Activated CD4-positive, alpha-beta T cell treated with anti-CD3 and anti-CD28 coated beads, Interleukin-2, amount 50 U/mL, for 24 hours (primary cell): Measurements from ENCODE around the gene RAB6A.
"Not testable (repeated sequence)": the region's sequence is repeated elsewhere in the genome, so short reads cannot be mapped to it uniquely, and the experiment has no call there.

ENCODE experiments used
- DNase-seq, 2 donors: peaks; one replicate each; pipeline ENCODE4 v3.0.0-alpha.2; 2020; ENCODE audit warnings: low read depth in 1 of 2, low spot score in 1 of 2

Gene RAB6A

DNA sequence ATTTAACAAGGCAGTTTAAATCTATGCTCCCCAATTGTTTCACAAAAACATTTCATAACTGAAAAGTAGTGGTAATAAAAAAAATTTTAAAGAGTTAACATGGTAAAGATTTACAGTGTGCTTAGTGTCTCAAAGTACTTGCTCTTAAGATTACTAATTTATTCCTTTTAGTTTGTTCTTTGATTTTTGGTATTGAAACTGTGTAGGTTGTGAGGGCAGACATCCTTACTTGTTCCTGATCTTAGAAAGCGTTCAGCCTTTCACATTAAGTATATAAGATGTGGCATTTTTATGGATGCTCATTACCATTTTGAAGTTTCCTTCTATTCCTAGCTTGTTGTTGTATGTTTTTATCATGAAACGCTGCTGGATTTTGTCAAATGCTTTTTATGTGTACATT lies 32.9 kb downstream of the RAB6A start:
- DNase-seq = no peak

DNA sequence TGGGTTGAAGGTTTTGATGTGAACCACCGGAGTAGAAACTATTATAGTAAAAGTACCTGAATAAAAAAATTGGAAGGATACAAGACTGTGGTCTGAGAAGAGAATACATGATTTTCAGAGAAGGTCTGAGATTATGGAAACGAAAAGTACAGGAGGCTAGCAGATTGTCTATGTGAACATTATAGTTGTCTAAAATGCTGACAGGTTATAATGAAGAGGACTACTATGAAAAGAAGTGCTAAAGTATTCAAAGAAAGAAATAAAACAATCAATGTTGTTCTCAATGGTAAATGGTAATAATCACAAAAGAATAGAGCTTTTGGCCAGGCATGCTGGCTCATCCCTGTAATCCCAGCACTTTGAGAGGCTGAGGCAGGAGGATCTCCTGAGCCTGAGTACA lies 34.0 kb downstream of the RAB6A start:
- DNase-seq = no peak

DNA sequence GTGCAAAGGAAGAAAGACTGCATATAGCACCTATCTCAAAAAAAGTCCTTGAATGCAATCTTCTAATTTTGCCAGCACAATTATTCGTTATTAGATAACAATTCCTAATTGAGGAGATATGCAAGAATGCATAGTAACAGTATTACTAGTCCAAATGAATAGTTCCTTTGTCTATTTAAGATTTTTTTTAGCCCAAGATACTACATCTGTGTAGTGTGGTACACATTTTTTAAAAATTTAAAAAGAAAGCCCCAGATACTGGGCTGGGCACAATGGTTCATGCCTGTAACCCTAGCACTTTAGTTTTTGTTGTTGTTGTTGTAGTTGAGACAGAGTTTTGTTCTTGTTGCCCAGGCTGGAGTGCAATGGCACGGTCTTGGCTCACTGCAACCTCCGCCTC lies 43.7 kb downstream of the RAB6A start:
- no peak for DNase-seq

DNA sequence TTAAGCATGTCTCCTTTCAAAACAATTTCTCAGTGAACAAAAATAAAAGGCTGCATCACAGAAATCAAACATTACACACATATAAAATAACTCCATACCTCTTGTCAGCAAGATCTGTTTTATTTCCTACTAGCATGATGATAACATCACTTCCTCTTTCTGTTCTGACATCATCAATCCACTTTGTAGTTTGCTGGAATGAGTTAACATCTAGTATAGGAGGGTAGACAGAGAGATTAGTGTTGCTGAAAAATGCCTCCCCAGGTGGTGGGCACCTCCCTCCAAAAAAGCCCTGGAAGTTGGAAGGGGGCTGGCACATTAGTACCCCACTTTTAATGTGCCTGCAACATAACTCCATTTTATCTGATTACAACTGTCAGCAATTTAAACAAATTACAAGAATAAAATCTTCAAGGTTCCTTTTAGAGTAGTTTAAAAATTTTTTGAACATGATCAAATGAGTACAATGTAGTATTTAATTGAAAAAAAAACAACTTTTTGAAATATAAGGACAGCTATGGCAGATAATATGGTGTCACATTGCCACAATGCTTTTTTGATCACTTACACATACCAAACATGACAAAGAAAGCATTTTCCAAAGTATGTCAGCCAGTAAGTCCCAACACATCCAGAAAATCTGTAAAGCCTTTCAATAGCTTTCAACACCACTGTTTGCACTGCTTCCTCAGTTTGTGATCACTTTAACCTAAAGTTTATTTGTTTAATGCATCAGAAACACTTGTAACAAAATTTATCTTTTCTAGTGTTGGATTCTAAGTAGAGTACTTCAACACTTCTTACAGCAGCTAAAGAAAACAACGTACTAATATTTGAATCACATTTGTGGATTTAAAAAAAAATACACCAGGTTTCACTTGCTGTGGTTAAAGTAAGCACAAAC lies 44.5 kb downstream of the RAB6A start:
- no peak for DNase-seq

DNA sequence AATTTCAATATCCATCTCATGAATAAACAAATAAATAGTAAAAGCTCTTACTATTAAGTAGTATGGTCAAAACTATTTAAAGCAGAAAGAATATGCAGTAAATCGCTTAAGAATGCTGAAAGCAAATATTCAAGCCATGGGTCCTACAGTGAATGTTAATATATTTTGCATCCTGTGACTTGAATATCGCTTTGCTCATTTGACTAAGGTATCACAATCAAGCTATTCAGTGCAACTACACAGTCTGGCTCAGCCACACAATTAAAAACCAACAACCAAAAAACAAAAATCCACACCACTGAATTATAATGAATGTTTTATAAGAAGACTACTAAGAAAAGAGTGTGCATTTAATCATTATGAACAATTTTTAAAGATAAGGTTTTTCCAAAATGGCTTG lies 45.3 kb downstream of the RAB6A start:
- DNase-seq = no peak

DNA sequence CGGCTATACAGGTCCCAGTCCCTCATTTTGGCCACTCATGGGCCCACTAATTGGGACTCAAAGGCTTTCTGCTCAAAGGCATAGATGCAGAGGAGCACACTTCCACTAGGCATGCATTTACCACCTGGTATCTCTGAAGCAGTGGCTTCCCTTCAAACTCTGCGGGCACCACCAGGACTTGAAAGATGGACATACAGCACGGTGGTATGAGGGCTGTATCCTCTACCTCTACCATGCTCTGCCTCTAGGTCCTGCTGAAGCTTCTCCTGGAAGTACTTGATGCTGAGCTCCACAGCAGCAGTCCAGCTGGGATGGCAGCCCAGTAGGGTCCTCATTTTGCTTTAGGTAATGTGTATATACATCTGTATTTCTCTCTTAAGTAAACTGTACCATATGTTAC lies 49.9 kb downstream of the RAB6A start:
- DNase-seq = no peak

DNA sequence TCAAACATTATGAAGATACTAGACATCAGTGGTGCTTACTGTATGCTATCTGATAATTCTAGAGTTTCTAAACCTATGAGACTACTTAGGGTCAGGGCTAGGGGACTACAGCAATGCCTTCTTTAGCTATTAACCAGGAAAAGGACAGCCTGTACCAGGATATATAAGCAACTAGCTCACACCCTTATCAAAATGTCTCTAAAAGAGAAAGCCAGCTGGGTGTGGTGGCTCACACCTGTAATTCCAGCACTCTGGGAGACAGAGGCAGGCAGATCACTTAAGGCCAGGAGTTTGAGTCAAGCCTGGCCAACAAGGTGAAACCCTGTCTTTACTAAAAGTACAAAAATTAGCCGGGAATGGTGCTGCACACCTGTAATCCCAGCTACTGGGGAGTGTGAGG lies 55.8 kb downstream of the RAB6A start:
- DNase-seq = no peak

DNA sequence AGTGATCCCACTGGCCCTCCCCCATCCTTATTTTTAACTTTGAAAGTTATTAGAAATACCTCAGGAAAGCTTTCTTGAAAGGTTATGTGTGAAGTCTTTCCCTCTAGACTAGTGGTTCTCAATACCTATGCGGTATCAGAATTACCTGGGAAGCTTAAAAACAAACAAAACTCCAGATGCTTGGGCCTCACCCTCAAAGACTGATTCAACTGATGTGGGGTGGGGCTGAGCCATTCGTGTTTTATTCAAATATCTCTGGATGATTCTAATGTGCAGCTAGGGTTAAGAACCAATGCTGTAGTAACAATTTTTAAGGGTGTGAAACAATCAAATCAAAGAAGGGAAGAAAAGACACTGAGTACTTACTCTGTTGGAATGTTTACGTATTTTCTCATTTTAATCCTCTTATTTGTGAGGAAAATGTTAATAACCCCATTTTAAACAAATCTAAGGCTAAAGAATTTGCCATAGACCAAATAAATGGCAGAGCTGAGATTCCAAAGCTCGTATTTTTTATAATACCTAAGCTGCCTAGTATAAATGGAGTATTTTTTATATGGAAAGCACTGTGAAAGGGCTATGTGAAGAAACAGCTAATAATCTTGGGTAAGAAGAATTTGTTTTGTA lies 66.9 kb downstream of the RAB6A start:
- no peak for DNase-seq

DNA sequence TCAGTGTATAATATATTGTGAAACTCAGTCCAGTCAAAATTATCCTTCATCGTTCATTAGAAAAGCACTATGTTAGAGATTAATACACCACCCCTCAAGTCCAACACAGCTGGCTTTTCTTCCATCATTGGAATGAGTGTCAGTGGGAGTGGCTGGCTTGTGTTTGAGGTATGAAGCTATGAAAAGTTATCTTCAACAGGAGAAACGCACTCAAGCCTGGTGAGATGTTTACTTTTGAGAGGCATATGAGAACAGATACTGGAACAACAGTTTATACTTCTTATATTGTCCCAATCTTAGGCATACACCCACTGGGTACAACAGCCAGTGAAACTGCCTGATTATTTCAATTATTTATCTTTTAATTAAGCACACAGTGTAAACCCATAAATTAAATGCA lies 80.2 kb downstream of the RAB6A start:
- DNase-seq = no peak

DNA sequence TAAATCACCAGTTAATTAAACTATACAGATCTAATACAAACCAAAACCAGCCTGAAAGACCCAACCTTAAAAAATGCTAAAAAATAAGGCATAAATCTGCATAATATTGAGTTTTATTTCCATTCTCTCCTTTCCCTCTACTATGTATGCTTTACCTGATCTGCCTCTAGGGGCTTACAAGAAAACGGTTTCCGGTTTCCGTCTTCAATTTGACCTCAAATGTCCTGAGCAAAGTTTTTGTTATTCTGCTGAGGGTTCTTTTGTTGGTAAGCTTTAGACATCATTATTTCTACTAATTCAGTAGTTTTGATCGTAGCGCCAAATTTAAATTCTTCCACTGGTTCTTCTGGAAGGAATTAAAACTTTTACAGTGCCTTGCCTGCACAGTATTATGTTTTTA lies 84.3 kb downstream of the RAB6A start:
- not testable (repeated sequence) for DNase-seq

DNA sequence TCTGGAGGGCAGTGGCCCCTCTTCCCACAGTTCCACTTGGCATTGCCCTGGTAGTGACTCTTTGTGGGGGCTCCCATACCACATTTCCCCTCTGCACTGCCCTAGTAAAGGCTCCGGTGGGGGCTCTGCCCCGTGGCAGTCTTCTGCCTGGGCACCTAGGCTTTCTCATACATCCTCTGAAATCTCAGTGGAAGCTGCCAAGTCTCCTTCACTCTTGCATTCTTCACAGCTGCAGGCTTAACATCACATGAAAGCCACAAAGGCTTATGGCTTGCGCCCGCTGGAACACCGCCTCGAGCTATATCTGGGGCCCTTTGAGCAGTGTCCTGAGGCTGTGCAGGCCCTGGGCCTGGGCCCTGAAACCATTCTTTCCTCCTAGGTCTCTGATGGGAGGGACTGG lies 89.2 kb downstream of the RAB6A start:
- DNase-seq = no peak

DNA sequence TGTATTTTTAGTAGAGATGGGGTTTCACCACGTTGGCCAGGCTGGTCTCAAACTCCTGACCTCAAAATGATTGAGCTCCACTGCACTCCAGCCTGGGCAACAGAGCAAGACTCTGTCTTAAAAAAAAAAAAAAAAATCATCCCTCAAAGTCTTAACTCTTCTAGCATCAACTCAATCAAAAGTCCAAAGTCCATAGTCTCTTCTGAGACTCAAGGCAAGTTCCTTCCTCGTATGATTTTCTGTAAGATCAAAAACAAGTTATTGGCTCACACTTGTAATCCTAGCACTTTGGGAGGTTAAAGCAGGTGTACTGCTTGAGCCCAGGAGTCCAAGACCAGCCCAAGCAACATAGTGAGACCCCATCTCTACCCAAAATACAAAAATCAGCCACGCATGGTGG lies 90.1 kb downstream of the RAB6A start:
- no peak for DNase-seq

DNA sequence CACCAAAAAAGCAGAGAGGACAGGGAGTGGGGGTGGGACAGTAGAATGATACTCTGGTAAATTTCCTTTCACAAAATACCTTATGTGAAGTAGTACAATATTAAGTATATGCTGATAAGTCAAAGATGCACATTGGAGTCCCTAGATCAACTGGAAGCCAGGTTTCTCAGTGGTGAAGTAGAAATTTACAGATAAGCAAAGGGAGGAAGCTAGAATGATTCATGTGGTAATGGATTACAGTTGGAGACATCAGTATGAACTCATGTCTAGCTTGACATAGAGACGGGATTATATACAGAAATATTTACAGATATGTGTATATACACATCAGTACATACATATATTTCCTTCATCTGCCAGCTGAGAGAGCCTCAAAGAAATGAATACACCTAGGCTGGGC lies 93.0 kb downstream of the RAB6A start:
- DNase-seq = no peak

DNA sequence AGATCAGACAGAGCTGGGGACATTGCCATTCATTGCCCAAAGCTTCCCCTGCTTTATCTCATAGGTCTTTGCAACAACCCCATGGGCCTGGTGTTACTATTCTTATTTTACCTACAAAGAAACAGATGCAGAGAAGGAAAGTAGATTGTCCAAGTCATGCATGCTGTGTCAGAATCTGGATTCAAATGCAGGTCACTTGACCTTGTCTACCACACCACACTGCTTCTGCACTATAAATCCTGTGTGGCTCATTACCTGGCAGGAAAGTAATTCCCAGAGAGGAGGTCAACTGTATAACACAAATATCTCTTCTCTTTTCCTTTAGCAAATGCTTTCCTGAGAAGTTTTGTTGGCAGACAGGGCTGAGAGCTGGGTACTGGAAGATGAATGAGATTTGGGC lies 96.0 kb downstream of the RAB6A start:
- DNase-seq = no peak

DNA sequence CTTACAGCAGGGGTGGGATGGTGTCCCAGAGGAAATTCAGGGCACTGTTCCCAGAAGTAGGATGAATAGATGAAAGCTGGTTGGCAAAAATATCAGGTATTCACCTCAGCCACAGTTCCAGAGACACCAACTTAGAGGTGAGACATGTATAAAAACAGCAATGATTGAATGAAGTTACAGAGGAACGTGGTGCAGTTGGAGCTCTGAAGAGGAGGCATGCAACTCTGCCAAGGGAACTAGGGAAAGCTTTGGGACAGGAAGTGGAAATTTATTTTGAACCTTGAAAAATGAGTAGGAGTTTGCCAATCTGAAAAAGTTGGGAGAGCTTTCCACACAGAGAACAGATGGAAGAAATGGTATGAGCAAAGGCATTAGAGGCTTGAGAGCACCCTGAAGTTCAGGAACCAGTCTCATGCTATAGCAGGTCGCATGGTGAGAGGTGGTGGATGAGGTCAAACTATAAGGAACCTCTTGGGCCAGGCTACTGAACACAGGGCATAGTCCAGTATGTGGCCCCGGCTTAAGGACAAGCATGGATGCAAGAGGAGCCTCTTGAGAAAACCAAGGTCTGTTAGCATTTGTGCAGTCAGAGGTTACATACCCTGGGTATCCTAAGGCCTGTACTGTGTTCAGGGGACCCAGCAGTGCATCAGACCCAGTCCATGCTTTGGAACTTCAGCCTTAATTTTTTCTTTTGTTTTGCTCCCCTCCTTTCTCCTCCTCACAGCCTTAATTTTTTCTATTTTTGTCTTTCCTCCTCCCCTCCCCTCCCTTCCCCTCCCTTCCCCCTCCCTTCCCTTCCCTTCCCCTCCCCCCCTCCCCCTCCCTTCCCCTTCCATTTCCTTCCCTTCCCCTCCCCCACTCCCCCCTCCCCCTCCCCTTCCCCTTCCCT lies 97.0 kb downstream of the RAB6A start:
- no peak for DNase-seq

DNA sequence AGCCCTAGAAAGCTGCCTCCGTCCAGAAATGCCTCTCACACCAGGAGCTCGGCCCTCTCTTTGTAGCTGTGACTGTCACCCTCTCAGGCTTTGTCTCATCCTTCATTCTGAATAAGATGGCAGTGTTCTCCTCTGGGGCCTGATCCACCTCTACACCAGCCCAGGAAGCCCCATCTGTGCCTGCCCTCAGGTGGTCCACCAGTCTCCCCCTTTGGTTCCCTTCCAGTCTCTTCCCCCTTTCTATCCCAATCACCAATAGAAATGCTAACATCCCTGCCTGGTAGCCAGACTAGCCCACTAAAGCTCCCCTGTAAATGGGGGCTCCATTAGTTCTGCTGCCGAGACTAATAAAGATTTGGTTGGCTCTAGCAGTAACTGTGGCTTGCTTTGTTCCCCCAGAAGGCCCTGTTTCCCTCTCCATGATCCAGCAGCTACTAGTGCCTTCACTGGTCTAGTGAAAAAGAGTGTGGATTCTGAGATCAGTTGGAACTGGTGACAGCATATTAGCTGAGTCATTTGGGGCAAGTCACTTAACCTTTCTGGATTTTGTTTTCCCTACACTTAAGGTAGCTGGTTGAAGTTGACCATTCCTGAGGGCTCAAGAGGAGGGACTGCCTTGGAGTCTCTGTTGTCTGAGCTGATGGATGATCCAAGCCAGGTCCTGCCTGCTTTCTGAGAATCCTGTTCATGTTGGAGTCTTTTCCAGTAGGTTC lies 98.3 kb downstream of the RAB6A start:
- no peak for DNase-seq

DNA sequence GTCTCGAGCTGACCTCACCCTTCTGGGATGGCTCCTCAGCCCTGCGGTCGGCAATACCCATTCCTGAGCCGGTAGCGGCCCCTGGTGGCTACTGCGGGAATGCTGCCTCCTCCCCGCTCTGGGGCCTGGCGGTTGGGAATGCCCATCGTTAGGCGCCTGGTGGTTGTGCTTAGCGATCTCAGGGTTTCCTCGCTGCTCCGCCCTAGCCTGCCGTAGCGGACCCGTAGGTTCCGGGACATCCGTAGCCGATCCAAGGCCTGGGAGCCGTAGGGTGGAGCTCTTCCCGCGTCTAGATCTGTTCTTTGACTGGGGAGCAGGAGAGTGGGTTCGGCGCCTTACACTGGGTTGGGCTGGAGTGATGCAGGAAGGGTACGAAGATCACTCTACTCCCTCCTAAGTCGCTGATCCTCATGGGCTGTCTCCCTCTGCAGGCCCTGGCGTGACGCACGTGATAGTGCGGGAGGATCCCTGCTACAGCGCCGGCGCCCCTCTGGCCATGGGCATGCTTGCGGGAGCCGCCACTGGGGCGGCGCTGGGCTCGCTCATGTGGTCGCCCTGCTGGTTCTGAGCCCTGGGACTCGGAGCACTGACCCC lies 99.7 kb downstream of the RAB6A start:
- DNase-seq = peak; percentile 83 to 85

DNA sequence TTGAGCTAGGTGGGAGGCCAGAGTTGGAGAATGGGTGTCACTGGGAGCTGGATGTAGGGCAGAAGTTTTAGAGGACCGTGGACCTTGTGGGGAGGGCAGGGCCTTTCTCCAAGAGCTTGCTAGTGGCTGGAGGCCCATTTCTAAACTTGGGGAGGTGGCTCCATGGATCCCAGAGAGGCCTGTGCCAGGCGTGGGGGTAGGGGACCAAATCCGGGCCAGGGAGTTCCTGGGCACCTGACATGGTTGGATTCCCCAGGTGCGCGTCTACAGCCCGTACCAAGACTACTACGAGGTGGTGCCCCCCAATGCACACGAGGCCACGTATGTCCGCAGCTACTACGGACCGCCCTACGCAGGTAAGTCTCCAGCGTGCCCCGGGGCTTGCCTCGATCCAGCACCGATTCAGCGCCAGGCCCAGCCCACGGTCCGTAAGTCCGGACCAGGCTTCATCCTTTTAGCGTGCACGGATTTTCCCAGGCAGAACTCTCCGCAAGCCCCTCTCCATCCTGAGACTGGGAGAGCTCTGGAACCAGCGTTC lies 100.3 kb downstream of the RAB6A start:
- DNase-seq = no peak

DNA sequence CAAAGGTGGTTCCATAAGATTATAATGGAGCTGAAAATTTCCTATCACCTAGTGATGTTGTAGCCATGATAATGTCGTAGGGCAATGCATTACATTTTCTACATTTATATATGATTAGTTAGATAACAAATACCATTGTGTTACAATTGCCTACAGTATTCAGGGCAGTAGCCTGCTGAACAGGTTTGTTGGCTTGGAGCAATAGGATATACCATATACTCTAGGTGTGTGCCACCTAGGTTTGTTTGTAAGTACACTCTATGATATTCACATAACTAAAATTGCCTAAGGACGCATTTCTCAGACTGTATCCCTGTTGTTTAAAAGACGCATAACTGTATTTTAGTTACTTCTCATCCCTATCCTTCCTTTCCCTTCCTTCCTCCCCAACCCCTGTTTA lies 100.9 kb downstream of the RAB6A start:
- DNase-seq = no peak

DNA sequence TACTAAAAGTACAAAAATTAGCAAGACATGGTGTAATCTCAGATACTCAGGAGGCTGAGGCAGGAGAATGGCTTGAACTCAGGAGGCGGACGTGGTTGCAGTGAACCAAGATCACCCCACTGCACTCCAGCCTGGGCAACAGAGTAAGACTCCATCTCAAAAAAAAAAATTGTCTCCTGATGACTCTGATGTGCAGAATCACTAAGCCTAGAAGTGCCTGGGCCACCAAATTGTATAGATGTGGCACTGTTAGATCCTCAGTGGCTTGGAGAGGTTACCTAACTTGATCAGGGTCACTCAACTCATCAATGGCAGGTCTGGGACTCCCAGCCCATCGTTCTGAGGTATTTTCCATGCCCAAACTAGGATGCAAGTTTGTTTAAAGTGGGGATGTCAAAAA lies 103.9 kb downstream of the RAB6A start:
- DNase-seq = no peak

DNA sequence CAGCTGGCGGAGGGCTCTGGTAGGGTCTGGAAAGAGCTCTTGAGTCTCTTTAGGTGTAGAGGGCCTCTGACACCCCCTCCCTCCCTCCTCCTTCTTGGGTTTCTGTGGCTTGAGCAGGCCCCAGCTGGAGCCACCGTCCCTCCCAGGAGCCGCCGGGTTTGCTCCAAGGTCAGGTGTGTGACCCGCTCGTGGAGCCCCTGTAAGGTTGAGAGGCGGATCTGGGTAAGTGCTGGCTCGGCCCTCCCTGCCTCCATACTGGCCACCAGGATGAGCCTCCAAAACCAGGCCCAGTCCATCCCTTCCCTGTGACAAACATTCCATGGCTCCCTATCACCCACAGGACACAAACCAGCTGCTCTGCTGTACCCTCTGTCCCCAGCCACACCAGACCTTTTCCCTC lies 105.2 kb downstream of the RAB6A start:
- no peak for DNase-seq
